ENCODE results near the gene GALNT8.
"Not testable (repeated sequence)": the region's sequence is repeated elsewhere in the genome, so short reads cannot be mapped to it uniquely, and the experiment has no call there.

The GALNT8 gene, protein sequence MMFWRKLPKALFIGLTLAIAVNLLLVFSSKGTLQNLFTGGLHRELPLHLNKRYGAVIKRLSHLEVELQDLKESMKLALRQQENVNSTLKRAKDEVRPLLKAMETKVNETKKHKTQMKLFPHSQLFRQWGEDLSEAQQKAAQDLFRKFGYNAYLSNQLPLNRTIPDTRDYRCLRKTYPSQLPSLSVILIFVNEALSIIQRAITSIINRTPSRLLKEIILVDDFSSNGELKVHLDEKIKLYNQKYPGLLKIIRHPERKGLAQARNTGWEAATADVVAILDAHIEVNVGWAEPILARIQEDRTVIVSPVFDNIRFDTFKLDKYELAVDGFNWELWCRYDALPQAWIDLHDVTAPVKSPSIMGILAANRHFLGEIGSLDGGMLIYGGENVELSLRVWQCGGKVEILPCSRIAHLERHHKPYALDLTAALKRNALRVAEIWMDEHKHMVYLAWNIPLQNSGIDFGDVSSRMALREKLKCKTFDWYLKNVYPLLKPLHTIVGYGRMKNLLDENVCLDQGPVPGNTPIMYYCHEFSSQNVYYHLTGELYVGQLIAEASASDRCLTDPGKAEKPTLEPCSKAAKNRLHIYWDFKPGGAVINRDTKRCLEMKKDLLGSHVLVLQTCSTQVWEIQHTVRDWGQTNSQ

DNA sequence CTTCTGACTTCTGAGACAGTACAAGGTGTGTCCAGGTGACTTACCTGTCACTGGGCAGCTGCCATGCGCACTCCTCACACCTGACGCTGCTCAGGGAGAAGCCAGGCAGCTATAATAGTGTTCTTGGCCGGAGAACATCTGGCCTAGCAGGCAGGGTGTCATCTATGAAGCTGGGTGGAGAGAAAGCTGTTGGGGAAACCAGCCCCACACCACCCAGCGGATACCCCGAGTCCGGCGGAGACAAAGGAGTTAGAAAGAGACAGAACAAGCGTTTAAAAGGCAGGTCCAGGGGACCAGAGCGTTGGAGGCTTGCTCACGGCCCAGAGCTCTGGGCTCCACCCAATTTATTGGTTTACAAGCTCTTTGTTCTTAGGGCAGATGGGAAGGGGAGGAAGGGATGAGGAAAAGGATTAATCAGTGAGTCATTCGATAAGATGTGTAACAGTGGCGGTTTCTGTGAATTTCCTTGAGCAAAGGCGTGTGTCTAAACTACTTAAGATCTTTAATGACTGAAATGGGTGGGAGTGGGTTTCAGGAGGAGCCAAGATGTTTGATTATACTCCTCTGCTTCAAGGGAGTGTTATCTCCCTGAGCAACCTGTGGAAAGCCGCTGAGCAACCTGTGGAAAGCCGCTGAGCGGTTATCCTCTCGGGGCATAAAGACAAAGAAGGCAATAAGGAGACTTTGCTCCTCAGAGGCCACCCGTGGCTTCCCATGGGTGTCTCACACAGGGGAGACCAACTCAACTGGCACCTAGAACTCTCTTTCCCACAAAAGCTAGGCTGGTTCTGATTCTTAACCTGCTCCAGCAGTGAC is at the start of gene GALNT8:
Gene GALNT8 (plus strand): TSS at position 580 of the 816 bp plus-strand sequence. CDS start 278 bp downstream, outside the sequence.
- DNase-seq (ENCODE audit: low read depth) = no peak

DNA sequence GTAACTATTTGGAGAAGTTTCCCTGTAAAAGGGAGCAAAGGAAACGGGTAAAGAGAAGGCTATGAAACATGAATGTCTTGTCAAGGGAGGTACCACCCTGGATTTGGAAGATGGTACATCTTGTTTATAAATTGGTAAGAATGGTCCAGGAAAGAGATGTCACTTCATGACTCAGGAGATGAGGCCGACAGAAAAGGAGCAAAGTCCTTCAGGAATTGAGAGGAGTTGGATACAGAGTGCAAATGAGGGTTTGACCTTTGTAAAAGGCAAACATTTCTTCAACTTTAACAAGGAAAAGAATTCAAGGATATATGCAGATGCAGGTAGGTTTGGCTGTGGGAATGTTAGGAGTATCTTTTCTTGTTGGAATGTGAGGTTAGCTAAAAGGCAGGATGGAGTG is 40.5 kb upstream of the GALNT8 start:
- DNase-seq (ENCODE audit: low read depth) = no peak

DNA sequence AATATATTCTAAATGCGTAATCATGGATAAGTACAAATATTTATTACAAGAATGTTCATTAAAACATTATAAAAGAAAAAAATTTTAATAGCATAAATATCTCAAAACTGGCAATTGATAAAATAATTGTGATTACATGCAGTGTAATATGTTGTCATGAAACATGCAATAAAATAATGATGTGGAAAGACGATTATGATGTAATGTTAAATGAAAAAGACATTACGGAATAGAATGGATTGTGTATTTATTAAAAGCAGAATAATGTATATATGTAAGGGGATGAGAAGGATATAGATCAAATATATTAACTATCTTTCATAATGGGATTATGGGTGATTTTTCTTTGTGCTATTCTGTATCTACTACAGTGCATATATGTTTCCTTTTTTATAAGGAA is 38.5 kb upstream of the GALNT8 start:
- no peak for DNase-seq (ENCODE audit: low read depth)

DNA sequence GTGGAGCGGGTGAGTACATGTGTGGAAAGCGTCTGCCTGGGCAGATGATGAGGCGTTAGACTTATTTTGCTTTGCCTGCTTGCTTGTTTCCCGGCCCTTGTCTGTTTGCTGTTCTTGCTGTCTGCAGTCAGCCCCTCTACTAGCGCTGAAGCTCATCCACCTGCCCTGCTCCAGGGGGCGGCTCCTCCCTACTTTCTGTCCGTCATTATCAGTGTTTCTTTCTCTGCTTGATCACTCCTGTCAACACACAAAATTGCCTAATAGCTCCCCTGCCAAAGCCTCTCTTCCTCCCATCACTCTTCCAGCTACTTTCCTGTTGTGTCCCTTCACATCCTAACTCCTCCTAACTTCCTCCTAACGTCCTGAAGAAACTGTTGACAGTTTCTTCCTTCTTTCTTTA is 34.9 kb upstream of the GALNT8 start:
- no peak for DNase-seq (ENCODE audit: low read depth)

DNA sequence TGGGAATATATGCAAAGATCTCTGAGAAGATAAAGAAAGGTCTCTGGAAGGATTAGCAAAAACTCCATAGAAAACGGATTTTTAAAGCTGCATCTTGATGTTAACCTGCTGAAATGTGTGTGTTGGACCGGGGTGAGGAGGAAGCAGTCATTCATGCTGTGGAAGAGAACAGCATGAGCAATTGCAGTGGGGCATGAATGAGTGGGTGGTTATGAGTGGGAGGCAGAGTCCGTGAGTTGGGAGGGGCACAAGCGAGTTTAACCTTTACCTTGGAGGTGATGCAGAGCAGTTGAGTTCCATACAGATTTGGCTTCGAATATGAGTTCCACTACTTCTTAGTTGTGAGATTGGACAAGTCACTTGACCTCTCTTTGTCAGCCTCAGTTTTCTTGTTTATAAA is 29.4 kb upstream of the GALNT8 start:
- no peak for DNase-seq (ENCODE audit: low read depth)

- no peak for DNase-seq (ENCODE audit: low read depth)
These were observed 19.6 kb upstream of the GALNT8 start for GRCh38 chr12:4700621-4701026.

GRCh38 chr12:4701395-4702190 is 18.6 kb upstream of the GALNT8 start:
- DNase-seq (ENCODE audit: low read depth) = no peak

DNA sequence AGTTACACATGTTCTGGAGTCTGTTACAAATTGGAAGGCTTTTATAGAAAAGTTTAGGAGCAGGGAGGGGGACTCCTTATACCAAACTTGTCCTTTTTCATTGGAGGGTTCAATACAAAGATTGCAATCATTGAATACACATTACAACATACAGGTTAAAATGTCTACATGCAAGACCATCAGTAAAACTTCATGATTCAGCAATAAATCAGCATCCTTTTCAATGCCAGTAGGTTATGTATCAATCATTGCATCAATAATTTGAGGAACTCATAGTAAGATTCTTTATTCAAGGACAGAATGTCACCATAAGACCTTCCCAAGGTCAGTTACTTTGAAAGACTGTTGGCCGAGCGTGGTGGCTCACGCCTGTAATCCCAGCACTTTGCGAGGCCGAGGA is 16.5 kb upstream of the GALNT8 start:
- DNase-seq (ENCODE audit: low read depth) = no peak

DNA sequence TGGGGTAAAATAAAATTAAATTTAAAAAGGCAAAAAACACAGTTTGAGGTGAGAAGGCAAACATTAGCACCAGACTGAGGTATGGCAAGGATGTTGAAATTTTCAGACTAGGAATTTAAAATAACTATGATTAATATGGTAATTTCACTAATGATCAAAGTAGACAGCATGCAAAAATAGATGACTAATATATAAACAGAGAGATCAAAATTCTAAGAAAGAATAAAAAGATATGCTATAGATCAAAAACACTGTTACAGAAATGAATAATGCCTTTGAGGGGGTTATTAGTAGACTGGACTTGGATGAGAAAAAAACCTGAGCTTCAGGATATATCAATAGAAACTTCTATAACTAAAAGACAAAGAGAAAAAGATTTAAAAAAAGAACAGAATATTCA is 14.4 kb upstream of the GALNT8 start:
- DNase-seq (ENCODE audit: low read depth) = no peak

DNA sequence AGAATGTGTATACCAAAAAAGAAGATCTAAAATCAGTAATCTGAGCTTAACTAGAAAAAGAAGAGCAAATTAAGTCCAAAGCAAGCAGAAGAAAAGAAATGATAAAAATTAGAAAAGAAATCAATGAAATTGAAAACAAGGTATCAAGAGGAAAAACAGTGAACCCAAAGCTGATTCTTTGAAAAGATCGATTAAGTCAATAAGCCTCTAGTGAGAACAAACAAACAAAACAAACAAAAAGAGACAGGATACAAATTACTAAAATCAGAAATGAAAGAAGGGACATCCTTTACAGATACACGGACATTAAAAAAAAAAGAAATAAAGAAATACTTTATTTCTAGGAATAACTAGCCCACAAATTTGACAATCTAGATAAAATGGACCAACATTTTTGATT is 12.9 kb upstream of the GALNT8 start:
- no peak for DNase-seq (ENCODE audit: low read depth)

GRCh38 chr12:4710113-4710512 is 10.1 kb upstream of the GALNT8 start:
- DNase-seq (ENCODE audit: low read depth) = no peak

- no peak for DNase-seq (ENCODE audit: low read depth)
These were observed 5.3 kb upstream of the GALNT8 start for GRCh38 chr12:4714879-4715278.

DNA sequence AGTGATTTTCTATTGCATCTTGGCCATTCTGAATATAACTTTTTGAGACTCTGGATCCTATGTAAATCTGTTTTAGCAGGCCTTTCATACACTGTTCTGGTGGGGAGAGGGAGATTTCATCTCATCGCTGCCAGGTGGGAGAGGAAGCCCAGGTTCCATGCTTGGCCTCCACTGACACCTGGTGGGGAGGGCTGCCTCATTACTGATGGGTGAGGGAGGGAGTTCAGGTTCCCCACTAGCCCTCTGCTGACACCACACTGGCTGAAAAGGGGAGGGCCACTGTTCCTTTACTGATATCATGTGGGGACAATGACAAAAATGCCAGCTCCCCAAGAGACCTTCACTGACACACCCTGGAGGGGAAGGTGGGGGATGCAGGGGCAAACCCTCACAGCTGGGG is 2.4 kb upstream of the GALNT8 start:
- DNase-seq (ENCODE audit: low read depth) = no peak

GRCh38 chr12:4720637-4720995 is 416 bp downstream of the GALNT8 start:
- no peak for DNase-seq (ENCODE audit: low read depth)

DNA sequence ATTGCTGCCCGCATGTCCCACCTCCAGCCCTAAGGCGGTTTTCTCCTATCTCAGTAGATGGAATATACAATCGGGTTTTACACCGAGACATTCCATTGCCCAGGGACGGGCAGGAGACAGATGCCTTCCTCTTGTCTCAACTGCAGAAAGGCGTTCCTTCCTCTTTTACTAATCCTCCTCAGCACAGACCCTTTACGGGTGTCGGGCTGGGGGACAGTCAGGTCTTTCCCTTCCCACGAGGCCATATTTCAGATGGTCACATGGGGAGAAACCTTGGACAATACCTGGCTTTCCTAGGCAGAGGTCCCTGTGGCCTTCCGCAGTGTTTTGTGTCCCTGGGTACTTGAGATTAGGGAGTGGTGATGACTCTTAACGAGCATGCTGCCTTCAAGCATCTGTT is 1.4 kb downstream of the GALNT8 start:
- not testable (repeated sequence) for DNase-seq (ENCODE audit: low read depth)

DNA sequence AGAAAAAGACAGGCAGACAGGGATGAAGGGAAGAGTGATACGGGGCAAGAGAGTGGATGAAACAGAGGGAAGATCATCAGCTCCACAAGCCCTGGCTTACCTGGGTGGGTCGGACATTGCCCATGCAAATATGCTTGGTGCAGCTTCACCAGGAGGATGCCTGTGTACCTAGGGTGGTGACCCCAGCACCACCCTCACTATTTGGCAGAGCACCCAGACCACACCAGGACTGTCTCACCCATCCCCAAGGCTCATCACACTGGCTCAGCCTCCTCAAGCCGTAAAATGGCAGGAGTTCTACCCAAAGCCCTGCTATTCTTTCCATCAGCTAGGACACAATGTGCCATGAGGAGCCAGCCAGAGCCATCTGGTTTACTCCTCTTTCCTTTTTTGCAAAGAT is 3.0 kb downstream of the GALNT8 start:
- no peak for DNase-seq (ENCODE audit: low read depth)

DNA sequence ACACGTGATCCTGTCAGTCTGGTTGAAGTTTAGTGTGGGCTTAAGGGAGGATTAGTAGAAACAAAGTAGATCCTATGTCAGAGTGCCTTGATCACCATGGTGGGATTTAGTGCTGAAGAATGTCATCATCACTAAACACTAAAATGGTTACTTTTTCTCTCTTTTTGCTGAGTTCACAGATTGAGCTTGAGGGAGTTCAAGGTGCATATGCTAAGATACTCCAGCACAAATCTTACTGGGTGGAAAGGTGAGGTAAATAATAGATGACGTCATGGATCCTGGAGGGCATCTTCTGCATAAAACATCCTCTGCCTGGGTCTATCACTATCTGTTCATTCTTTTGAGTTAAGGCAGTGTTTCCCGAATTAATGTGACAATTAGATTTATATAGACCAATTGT is 4.9 kb downstream of the GALNT8 start:
- DNase-seq (ENCODE audit: low read depth) = no peak

DNA sequence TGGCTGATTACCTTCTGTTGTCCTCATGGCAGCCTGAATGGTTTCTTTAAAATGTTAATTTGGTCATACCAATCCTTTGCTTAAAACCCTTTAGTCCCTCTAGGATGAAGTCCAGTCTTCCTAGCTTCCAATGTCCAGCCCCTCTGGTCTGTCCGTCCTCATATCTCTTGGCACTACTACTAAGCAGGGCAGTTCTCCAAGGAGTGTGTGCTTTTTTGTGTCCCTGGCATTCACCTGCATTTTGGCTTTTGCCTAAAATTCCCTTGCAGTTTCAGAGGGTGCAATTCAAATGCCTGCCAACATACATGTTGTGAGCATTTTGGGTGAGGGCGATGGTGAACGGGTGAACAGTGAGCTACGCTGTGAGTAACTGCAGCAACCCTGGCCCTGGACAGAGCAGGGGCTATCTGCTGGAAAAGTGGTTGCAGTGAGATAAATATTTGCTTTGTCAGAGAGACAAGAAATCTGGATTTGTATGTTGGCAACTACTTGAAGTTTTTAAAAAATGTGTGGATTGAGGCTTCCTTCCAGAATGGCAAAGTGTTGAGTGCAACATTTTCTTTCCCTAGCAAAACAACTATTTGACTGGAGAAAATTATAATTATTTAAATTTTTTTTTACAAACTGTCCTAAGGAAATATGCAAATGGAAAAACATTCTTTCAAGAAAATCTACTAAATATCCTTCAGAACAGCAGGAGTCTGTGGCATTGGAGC is 14.6 kb downstream of the GALNT8 start:
- DNase-seq (ENCODE audit: low read depth) = no peak

- DNase-seq (ENCODE audit: low read depth) = no peak
These were observed 15.9 kb downstream of the GALNT8 start for GRCh38 chr12:4736091-4736490.

DNA sequence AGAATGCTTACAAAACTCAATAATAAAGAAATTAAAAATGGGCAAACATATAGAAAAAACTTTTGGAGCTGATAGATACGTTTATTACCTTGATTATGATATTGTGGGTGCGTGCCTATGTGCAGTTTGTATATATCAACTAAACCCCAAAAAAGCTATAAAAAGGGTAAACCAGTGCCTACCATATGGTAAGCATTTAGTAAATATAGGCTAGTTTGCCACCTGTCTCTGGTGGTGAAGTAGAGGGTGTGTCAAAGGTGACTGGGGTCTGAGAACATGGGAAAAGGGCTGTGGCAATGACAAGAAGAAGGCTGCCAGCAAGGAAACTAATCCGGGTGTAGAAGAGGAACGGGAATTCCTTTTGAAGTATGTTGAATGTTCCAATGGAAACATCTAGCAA is 18.3 kb downstream of the GALNT8 start:
- no peak for DNase-seq (ENCODE audit: low read depth)

DNA sequence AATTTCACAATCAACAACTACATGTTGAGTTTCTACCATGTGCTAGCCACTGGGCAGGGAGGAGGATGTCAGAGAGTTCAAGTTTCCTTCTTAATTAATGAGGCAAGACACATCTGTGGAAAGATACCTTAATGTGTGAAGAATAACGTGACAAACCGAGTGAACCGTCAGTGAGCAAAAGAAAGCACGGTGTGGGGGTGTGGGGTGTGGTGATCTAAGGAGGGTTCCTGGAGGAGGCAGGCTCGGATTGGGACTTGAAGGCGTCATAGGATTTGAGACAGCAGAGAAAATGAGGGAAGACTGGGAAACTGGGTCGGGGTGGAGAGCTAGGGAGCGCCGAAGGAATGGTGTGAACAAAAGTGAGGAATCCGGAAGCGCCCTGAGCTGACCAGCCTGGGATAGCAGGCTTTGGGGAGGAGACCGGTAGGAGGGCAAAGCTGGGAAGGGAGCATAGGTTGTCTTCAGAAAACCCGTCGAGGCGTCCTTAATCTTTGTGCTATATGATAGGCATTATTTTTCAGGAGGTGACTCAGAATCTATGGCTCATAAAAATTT is 22.3 kb downstream of the GALNT8 start:
- DNase-seq (ENCODE audit: low read depth) = no peak
